HTERT RPE-1 (cell line): ENCODE results near the gene CENPX.

Experiments used
- in situ Hi-C: fragments of 300-500 bp; cut with MboI; formaldehyde crosslinking; loops from 4 replicates; pipeline ENCODE4 v1.14.3; 2020; ENCODE audit warnings: low sequenced_read_pairs

CENPX gene

GRCh38 chr17:81999976-82000802 lies 22.5 kb downstream of the CENPX start:
- in situ Hi-C loops = no loop called here

- in situ Hi-C loops = no loop called here
Measured at GRCh38 chr17:81999587-81999975, 23.1 kb downstream of the CENPX start.

GRCh38 chr17:81998691-81999438 lies 23.8 kb downstream of the CENPX start:
- in situ Hi-C loops = no loop called here

GRCh38 chr17:81998212-81998611 lies 24.5 kb downstream of the CENPX start:
- in situ Hi-C loops = no loop called here

GRCh38 chr17:81996757-81997441 lies 25.8 kb downstream of the CENPX start:
- in situ Hi-C loops = no loop called here

- in situ Hi-C loops = no loop called here
Measured at GRCh38 chr17:81996232-81996756, 26.4 kb downstream of the CENPX start.

GRCh38 chr17:81995463-81996231 lies 27.0 kb downstream of the CENPX start:
- in situ Hi-C loops = no loop called here

- in situ Hi-C loops = no loop called here
Measured at GRCh38 chr17:81994593-81995462, 27.9 kb downstream of the CENPX start.

- in situ Hi-C loops = no loop called here
Measured at GRCh38 chr17:81993729-81994592, 28.7 kb downstream of the CENPX start.

- in situ Hi-C loops = no loop called here
Measured at GRCh38 chr17:81992306-81993102, 30.2 kb downstream of the CENPX start.

- in situ Hi-C loops = no loop called here
Measured at GRCh38 chr17:81991684-81992305, 30.9 kb downstream of the CENPX start.

GRCh38 chr17:81990836-81991683 lies 31.6 kb downstream of the CENPX start:
- in situ Hi-C loops = no loop called here

GRCh38 chr17:81987161-81987770 lies 35.4 kb downstream of the CENPX start:
- in situ Hi-C loops = no loop called here

GRCh38 chr17:81986606-81987005 lies 36.1 kb downstream of the CENPX start:
- in situ Hi-C loops = no loop called here

- in situ Hi-C loops = no loop called here
Measured at GRCh38 chr17:81984773-81985410, 37.8 kb downstream of the CENPX start.
